Measurements from ENCODE around the gene SETBP1.

SETBP1 gene

GRCh38 chr18:45090526-45091140 is 409.9 kb downstream of the SETBP1 start:
- Mint-ChIP-seq H3K9me3 (no peaks in the 10 kb centered on the region), H3K27ac (ENCODE audit: low read depth) (no peak overlapping the region), H3K36me3 (ENCODE audit: insufficient read depth) (peaks cover 2% of the 10 kb centered on the region), H3K4me1 (peaks cover 5% of the 10 kb centered on the region), H3K27me3 (peaks cover 25% of the 10 kb centered on the region), H3K4me3 (no peak overlapping the region)
- no peak for DNase-seq (ENCODE audit: low spot score in 2 of 2)
- ATAC-seq (replicated peaks; ENCODE audit: extremely low read depth, poor library complexity, severe bottlenecking), result no peak

DNA sequence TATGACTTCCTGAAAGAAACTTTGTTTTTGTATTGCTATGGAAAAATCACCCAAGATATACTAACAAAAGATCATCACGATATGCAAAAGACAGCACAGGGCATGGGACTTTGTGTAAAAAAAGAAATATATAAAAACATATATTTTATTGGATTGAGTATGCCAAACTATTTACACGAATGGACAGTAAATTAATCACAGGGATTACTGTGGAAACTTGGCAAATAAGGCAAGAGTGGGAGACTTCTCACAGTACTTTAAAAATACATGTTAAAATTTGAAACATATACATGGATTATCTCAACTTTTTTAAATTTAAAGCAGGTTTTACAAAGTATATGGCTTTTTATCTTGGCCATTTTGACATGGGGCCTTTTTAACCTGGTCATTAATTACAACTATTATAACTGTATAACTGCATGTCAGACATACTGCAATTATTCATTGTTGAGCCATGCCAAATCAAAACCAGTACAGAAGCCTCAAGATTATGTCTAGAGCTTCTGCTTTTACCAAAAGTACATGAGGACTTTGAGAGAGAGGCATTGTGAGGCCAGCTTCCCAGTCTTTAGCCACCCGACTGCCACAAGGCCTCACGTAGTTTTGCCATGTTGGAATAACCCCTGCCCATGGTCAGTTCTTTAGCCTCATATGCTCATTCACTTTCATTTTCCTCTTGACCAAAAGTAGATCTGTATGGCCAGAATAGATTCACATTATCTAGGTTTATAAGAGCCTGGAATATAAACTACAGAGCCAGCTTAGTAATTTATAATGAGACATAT is 419.8 kb downstream of the SETBP1 start:
- Mint-ChIP-seq H3K36me3 (ENCODE audit: insufficient read depth) (no peaks in the 10 kb centered on the region), H3K27ac (ENCODE audit: low read depth) (no peak overlapping the region), H3K4me1 (peaks cover 12% of the 10 kb centered on the region), H3K27me3 (no peaks in the 10 kb centered on the region), H3K4me3 (no peak overlapping the region), H3K9me3 (no peaks in the 10 kb centered on the region)
- DNase-seq (ENCODE audit: low spot score in 2 of 2) (no peak), ATAC-seq (replicated peaks; ENCODE audit: extremely low read depth, poor library complexity, severe bottlenecking) (no peak)

DNA sequence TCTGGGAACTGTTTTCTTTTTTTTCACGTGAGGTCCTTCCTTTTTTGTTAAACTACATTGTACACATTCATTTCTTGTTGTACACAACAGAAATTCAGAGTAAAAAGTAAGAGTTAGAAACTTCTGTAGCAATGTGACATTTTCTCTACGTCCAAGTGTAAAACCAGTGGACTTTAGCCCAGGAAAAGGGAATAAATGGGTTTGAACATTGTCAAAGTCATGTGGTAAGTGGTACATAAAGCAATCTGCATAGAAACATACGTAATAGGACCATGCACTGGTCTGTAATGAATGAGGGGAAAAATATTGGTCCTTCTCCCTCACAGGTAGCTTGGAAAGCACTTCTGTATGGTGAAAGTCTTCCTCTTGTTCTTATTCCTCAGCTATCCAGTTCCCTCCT is 421.4 kb downstream of the SETBP1 start:
- DNase-seq (ENCODE audit: low spot score in 2 of 2), result no peak
- no peak overlapping the region for H3K27ac Mint-ChIP-seq (ENCODE audit: low read depth)
- ATAC-seq (replicated peaks; ENCODE audit: extremely low read depth, poor library complexity, severe bottlenecking), result no peak
- no peaks in the 10 kb centered on the region for H3K9me3 Mint-ChIP-seq
- H3K36me3 Mint-ChIP-seq (ENCODE audit: insufficient read depth), result peaks cover 2% of the 10 kb centered on the region
- H3K4me1 Mint-ChIP-seq, result peaks cover 15% of the 10 kb centered on the region
- H3K27me3 Mint-ChIP-seq, result no peaks in the 10 kb centered on the region
- no peak overlapping the region for H3K4me3 Mint-ChIP-seq

DNA sequence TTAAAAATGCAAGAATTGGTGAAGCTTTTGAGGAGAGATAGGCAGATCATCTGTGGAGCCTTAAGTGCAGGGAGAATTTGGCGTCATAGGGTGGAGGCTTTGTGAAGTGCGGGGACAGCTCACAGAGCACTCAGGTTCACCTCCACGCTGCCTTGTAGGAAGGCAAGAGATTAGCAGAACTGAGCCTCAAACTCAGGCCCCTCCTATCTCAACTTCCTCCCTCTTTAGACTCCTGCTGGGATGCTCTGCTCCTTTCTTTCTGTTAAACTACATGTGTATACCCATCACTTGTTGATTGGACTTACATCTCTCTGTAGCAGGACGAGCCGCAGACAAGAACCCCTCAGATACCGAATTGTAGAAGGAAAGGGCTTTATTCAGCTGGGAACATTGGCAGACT is 422.2 kb downstream of the SETBP1 start:
- Mint-ChIP-seq H3K4me1 (peaks cover 15% of the 10 kb centered on the region), H3K36me3 (ENCODE audit: insufficient read depth) (peaks cover 2% of the 10 kb centered on the region), H3K27ac (ENCODE audit: low read depth) (no peak overlapping the region), H3K9me3 (no peaks in the 10 kb centered on the region), H3K27me3 (no peaks in the 10 kb centered on the region), H3K4me3 (no peak overlapping the region)
- ATAC-seq (replicated peaks; ENCODE audit: extremely low read depth, poor library complexity, severe bottlenecking) (no peak), DNase-seq (ENCODE audit: low spot score in 2 of 2) (no peak)

DNA sequence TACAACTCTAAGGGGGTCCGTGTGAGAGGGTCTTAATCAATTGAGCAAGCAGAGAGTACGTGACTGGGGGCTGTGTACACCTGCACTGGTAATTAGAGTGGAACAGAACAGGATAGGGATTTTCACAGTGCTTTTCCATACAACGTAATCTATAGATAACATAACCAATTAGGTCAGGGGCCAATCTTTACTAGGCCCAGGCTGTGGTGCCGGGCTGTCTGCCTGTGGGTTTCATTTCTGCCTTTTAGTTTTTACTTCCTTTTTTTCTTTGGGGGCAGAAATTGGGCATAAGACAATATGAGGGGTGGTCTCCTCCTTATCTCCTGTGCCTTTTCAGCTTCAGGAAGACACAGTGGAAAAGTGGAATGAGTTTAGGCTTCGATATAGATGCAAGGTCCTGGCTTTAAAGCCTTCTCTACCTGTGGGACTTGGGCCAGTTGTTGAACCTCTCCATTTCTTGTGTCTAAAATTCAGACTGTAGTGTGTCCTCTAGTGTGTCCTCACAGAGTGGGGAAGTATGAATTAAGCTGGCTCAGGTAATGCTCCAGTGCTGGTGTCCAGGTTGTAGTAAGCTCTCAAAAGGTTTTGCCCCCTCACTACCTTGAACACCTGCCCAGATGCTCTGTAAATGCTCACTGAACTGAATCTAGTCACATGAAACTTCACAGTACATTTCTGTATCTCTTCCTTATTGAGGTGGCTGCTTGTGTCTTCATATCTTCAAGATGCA is 422.8 kb downstream of the SETBP1 start:
- Mint-ChIP-seq H3K4me3 (no peak overlapping the region), H3K36me3 (ENCODE audit: insufficient read depth) (peaks cover 2% of the 10 kb centered on the region), H3K27ac (ENCODE audit: low read depth) (no peak overlapping the region), H3K9me3 (no peaks in the 10 kb centered on the region), H3K27me3 (no peaks in the 10 kb centered on the region), H3K4me1 (peaks cover 15% of the 10 kb centered on the region)
- DNase-seq (ENCODE audit: low spot score in 2 of 2), result no peak
- no peak for ATAC-seq (replicated peaks; ENCODE audit: extremely low read depth, poor library complexity, severe bottlenecking)

DNA sequence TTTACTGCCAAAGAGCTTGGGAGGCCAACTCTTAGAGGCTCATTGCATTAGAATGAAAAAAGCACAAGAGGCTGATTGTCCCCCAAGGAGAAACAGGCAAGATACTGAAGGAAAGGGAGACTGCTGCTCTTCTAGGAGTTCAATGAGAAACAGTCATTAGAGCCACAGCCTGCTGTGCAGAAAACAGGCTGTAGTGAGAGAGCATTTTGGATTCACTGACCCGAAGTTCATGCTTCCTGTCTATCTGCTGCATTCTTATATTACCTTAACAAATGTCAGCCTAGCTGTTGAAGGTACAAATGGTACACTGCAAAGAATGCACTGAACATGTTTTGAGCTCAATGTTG is 423.3 kb downstream of the SETBP1 start:
- ATAC-seq (replicated peaks; ENCODE audit: extremely low read depth, poor library complexity, severe bottlenecking), result no peak

DNA sequence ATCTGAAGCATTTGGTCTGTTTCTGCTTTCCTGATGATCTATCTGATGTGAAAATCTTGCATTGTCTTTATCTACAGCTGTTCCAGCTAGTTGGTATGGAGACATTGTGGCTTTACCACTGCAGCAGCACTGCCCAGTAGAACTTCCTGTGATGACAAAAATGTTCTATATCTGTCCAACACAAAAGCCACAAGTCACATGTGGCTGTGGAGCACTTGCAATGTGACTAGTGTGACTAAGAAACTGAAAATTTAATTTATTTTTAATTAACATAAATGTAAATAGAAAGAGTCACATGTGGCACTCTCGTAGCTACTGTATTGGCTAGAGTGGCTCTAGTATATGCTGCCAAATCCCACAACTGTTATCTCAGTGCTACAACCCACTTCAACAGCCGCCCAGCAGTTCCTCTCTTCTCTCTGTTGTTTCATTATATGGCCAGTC is 425.7 kb downstream of the SETBP1 start:
- Mint-ChIP-seq H3K4me1 (peaks cover 15% of the 10 kb centered on the region), H3K27ac (ENCODE audit: low read depth) (no peak overlapping the region), H3K9me3 (no peaks in the 10 kb centered on the region), H3K36me3 (ENCODE audit: insufficient read depth) (peaks cover 5% of the 10 kb centered on the region), H3K4me3 (no peak overlapping the region), H3K27me3 (no peaks in the 10 kb centered on the region)
- DNase-seq (ENCODE audit: low spot score in 2 of 2), result peak in 1 of 2 donors; percentile 24
- ATAC-seq (replicated peaks; ENCODE audit: extremely low read depth, poor library complexity, severe bottlenecking), result peak; percentile 80

More for the DNA sequence above, 423.3 kb downstream of the SETBP1 start:
- Mint-ChIP-seq H3K4me3 (no peak overlapping the region), H3K9me3 (no peaks in the 10 kb centered on the region), H3K4me1 (peaks cover 15% of the 10 kb centered on the region), H3K27me3 (no peaks in the 10 kb centered on the region), H3K36me3 (ENCODE audit: insufficient read depth) (peaks cover 2% of the 10 kb centered on the region), H3K27ac (ENCODE audit: low read depth) (no peak overlapping the region)
- no peak for DNase-seq (ENCODE audit: low spot score in 2 of 2)

DNA sequence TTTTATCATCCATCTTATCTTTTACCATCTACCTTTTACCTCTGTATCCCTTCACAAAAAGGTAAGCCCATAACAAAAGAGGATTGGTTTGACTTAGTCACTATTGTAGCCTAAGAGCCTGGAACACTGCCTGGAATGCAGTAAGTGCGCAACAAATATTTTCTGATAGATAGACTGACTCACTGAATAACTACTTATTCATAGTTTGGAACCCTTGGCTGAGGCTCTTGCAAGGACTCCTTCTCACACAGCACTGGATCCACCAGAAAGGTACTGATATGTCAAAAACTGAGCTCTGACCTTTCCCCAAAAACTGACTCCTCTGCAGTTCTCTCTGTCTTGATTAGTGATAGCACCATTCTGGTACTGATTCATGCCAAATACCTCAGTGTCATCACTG is 426.7 kb downstream of the SETBP1 start:
- ATAC-seq (replicated peaks; ENCODE audit: extremely low read depth, poor library complexity, severe bottlenecking), result no peak

GRCh38 chr18:45108754-45109153 is 428.1 kb downstream of the SETBP1 start:
- Mint-ChIP-seq H3K27me3 (peaks cover 17% of the 10 kb centered on the region), H3K4me1 (peaks cover 12% of the 10 kb centered on the region), H3K9me3 (no peaks in the 10 kb centered on the region), H3K4me3 (no peak overlapping the region), H3K27ac (ENCODE audit: low read depth) (no peak overlapping the region), H3K36me3 (ENCODE audit: insufficient read depth) (peaks cover 5% of the 10 kb centered on the region)
- ATAC-seq (replicated peaks; ENCODE audit: extremely low read depth, poor library complexity, severe bottlenecking), result no peak
- no peak for DNase-seq (ENCODE audit: low spot score in 2 of 2)

More for the DNA sequence above, 426.7 kb downstream of the SETBP1 start:
- peaks cover 15% of the 10 kb centered on the region for H3K4me1 Mint-ChIP-seq
- H3K4me3 Mint-ChIP-seq, result no peak overlapping the region
- H3K27ac Mint-ChIP-seq (ENCODE audit: low read depth), result no peak overlapping the region
- H3K27me3 Mint-ChIP-seq, result peaks cover 6% of the 10 kb centered on the region
- H3K9me3 Mint-ChIP-seq, result no peaks in the 10 kb centered on the region
- peaks cover 5% of the 10 kb centered on the region for H3K36me3 Mint-ChIP-seq (ENCODE audit: insufficient read depth)
- no peak for DNase-seq (ENCODE audit: low spot score in 2 of 2)

- H3K27me3 Mint-ChIP-seq, result peaks cover 20% of the 10 kb centered on the region
- peaks cover 7% of the 10 kb centered on the region for H3K4me1 Mint-ChIP-seq
- H3K4me3 Mint-ChIP-seq, result no peak overlapping the region
- H3K27ac Mint-ChIP-seq (ENCODE audit: low read depth), result no peak overlapping the region
- DNase-seq (ENCODE audit: low spot score in 2 of 2), result no peak
- no peak for ATAC-seq (replicated peaks; ENCODE audit: extremely low read depth, poor library complexity, severe bottlenecking)
- peaks cover 5% of the 10 kb centered on the region for H3K36me3 Mint-ChIP-seq (ENCODE audit: insufficient read depth)
- H3K9me3 Mint-ChIP-seq, result no peaks in the 10 kb centered on the region
Measured at GRCh38 chr18:45109271-45109670, 428.6 kb downstream of the SETBP1 start.

DNA sequence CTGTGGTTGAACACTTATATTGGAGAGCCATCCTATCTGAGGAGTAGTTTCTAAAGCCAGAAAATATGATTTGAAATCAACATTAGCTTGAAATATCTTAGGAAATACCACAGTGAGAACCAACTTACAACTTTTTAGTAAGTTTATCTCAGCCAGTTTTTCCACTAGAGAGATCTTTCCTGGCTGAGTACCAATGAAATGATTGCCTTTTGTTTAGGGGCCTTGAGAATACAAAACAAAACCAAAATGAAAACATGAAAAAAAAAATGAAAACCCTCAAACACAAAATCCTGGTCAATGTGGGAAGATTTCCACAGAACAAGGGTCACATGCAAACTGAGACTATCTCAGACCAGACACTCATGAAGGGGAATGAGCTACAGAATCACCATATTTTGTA is 429.0 kb downstream of the SETBP1 start:
- Mint-ChIP-seq H3K27me3 (peaks cover 25% of the 10 kb centered on the region), H3K9me3 (no peaks in the 10 kb centered on the region), H3K4me1 (peaks cover 6% of the 10 kb centered on the region), H3K36me3 (ENCODE audit: insufficient read depth) (peaks cover 5% of the 10 kb centered on the region), H3K4me3 (no peak overlapping the region), H3K27ac (ENCODE audit: low read depth) (no peak overlapping the region)
- no peak for ATAC-seq (replicated peaks; ENCODE audit: extremely low read depth, poor library complexity, severe bottlenecking)
- DNase-seq (ENCODE audit: low spot score in 2 of 2), result no peak

- Mint-ChIP-seq H3K4me3 (no peak overlapping the region), H3K27me3 (peaks cover 35% of the 10 kb centered on the region), H3K9me3 (no peaks in the 10 kb centered on the region), H3K36me3 (ENCODE audit: insufficient read depth) (peaks cover 5% of the 10 kb centered on the region), H3K4me1 (peaks cover under 1% of the 10 kb centered on the region), H3K27ac (ENCODE audit: low read depth) (no peak overlapping the region)
- no peak for ATAC-seq (replicated peaks; ENCODE audit: extremely low read depth, poor library complexity, severe bottlenecking)
- DNase-seq (ENCODE audit: low spot score in 2 of 2), result no peak
Measured at GRCh38 chr18:45110577-45111501, 430.2 kb downstream of the SETBP1 start.

Measured in central memory CD8-positive, alpha-beta T cell (primary cell).